ENCODE results near the gene MAPT. TPM values are rescaled to one million over a fixed set of nuclear protein-coding genes. Genes with fewer than 3 reads are reported as not detected.
"Not testable (repeated sequence)": the region's sequence is repeated elsewhere in the genome, so short reads cannot be mapped to it uniquely, and the experiment has no call there.

The MAPT gene
- total RNA-seq, 2 experiments from 2014 or later, result 1.3 to 1.4 TPM

DNA sequence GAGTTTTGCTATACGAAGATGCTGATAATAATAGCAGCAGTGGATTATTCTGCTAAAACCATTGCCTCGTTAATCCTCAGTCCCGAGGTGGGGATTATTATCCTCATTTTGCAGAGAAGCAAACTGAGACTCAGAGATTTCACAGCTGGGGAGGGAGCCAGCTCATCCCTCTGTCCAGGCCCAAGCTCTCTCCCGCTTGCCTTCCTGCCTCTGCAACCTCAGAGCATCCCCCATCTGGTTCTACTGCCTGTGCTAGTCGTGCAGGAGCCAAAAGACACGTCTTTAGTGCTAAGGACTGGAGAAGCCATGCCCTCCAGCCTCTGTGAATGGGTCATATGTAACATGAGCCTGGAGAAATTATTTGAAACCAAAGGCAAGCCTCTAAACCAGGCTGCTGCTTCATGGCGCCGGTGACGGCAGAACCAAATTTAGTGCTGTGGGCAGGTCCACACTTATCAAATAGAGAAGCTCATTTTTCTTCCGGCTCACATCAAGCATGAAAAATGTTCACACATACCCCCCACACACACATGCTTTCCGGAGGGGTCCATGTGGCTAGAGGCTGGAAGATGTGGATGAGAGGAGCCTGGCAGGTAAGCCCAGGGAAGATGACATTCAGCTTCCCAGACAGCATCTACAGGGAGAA is 13.5 kb downstream of the MAPT start:
- no peak for ATAC-seq
- peaks cover 28% of the 10 kb centered on the region for H3K27me3 Mint-ChIP-seq
- H3K4me3 Mint-ChIP-seq, result no peak overlapping the region

DNA sequence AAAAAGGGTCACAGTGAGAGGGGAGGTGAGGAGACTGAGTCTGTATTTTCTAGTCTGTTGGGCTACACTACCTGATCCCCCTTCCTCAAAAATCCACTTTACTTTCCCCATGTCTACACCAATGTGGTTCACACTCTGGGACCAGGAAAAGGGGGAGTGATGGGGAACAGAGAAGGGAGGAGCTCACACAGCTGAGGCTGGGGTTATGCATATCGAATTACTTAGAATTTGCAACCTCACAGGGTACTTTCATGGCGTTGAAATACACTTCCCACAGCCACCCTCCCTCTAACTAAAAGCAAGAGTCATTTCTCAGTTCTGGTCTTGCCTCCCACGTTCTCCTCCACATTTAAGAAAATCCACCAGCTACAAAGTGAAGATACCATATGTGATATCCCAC is 14.1 kb downstream of the MAPT start:
- ChIA-PET POLR2A (interaction anchor here (1.0 to 1.6 kb wide), 2 partner anchors 12 to 15 kb away, joined by 4 to 7 read pairs; no protein-coding TSS in a partner anchor), CTCF (interaction anchor here (0.9 to 3.6 kb wide), 5 partner anchors 11 to 172 kb away, joined by 3 to 18 read pairs (median 3); no protein-coding TSS in a partner anchor)
- peaks cover 28% of the 10 kb centered on the region for H3K27me3 Mint-ChIP-seq
- H3K27ac Mint-ChIP-seq, result no peak overlapping the region
- DNase-seq, result peak; percentile 40
- intact Hi-C loops (cut with micrococcal nuclease), result no loop called here
- H3K9me3 Mint-ChIP-seq, result peaks cover 6% of the 10 kb centered on the region
- peaks cover 3% of the 10 kb centered on the region for H3K36me3 Mint-ChIP-seq (ENCODE audit: low read depth)
- ATAC-seq, result peak; percentile 78
- H3K4me1 Mint-ChIP-seq (ENCODE audit: low read depth), result peaks cover 23% of the 10 kb centered on the region
- TF ChIP-seq, protein P1, sequence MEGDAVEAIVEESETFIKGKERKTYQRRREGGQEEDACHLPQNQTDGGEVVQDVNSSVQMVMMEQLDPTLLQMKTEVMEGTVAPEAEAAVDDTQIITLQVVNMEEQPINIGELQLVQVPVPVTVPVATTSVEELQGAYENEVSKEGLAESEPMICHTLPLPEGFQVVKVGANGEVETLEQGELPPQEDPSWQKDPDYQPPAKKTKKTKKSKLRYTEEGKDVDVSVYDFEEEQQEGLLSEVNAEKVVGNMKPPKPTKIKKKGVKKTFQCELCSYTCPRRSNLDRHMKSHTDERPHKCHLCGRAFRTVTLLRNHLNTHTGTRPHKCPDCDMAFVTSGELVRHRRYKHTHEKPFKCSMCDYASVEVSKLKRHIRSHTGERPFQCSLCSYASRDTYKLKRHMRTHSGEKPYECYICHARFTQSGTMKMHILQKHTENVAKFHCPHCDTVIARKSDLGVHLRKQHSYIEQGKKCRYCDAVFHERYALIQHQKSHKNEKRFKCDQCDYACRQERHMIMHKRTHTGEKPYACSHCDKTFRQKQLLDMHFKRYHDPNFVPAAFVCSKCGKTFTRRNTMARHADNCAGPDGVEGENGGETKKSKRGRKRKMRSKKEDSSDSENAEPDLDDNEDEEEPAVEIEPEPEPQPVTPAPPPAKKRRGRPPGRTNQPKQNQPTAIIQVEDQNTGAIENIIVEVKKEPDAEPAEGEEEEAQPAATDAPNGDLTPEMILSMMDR (IDR thresholded peaks at IDR 0.05), result no peak
- H3K4me3 Mint-ChIP-seq, result no peak overlapping the region

More for the DNA sequence above, 13.5 kb downstream of the MAPT start:
- DNase-seq, result no peak
- intact Hi-C loops (cut with micrococcal nuclease), result no loop called here
- Mint-ChIP-seq H3K27ac (no peak overlapping the region), H3K4me1 (ENCODE audit: low read depth) (peaks cover 23% of the 10 kb centered on the region), H3K36me3 (ENCODE audit: low read depth) (peaks cover 3% of the 10 kb centered on the region), H3K9me3 (peaks cover 6% of the 10 kb centered on the region)
- CTCF ChIA-PET, result interaction anchor here (1.0 to 3.6 kb wide), 3 partner anchors 10 to 41 kb away, joined by 3 to 18 read pairs (median 5); no protein-coding TSS in a partner anchor
- TF ChIP-seq, protein P1 (IDR thresholded peaks at IDR 0.05), result no peak
- POLR2A ChIA-PET, result interaction anchor here (0.9 to 1.6 kb wide), 3 partner anchors 8 to 15 kb away, joined by 3 to 7 read pairs (median 4); no protein-coding TSS in a partner anchor

DNA sequence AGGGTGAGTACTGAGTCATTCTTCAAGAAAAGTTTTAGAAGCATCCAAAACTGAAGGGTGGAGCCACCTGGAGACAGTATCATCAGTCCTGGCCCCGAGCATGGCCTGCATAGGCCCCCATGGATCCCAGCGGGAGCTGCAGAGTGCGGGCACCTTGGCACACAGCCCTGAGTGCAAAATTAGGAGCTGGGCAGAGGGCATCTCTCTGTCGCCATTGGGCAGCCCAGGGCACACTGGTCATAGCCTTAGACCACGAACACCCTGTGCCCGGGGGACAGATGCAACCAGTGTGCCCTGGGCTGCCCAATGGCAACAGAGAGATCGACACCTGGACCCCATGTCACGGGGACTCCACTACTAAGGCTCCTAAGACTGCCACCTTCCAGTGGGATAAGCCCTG is 14.6 kb downstream of the MAPT start:
- ChIA-PET POLR2A (interaction anchor here (0.6 to 1.0 kb wide), 2 partner anchors 11 to 16 kb away, joined by 3 to 4 read pairs; no protein-coding TSS in a partner anchor), CTCF (interaction anchor here (0.9 to 3.6 kb wide), 3 partner anchors 16 to 171 kb away, joined by 3 to 18 read pairs (median 3); no protein-coding TSS in a partner anchor)
- H3K4me3 Mint-ChIP-seq, result no peak overlapping the region
- peaks cover 23% of the 10 kb centered on the region for H3K4me1 Mint-ChIP-seq (ENCODE audit: low read depth)
- H3K27me3 Mint-ChIP-seq, result peaks cover 28% of the 10 kb centered on the region
- no peak overlapping the region for H3K27ac Mint-ChIP-seq
- peaks cover 6% of the 10 kb centered on the region for H3K9me3 Mint-ChIP-seq
- H3K36me3 Mint-ChIP-seq (ENCODE audit: low read depth), result peaks cover 3% of the 10 kb centered on the region
- no peak for ATAC-seq
- TF ChIP-seq, protein P1 (IDR thresholded peaks at IDR 0.05), result no peak
- no peak for DNase-seq
- intact Hi-C loops (cut with micrococcal nuclease), result no loop called here

DNA sequence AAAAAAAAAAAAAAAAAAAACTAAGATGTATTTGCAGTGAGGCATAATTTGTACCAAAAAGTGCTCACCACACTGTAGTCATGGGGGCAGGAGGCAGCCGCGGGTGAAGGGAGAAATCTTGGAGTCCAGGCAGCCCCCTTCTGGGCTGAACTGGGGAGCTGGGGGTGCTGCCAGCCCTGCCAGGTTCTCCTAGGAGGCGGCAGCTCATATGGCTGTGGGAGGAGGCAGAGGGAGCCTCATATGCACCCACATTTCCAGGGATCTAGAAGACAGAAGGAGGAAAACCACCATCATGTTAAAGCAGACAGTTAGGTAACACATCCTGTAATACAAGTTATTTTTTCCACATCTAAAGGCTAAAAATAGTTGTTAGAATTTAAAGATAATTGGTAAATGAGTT is 16.3 kb downstream of the MAPT start:
- intact Hi-C loops (cut with micrococcal nuclease), result no loop called here
- H3K9me3 Mint-ChIP-seq, result peaks cover 6% of the 10 kb centered on the region
- POLR2A ChIA-PET, result no interaction called here
- peaks cover 23% of the 10 kb centered on the region for H3K4me1 Mint-ChIP-seq (ENCODE audit: low read depth)
- peaks cover 24% of the 10 kb centered on the region for H3K27me3 Mint-ChIP-seq
- CTCF ChIA-PET, result no interaction called here
- TF ChIP-seq, protein P1 (IDR thresholded peaks at IDR 0.05), result no peak
- H3K27ac Mint-ChIP-seq, result no peak overlapping the region
- no peak for DNase-seq
- no peak for ATAC-seq
- peaks cover 3% of the 10 kb centered on the region for H3K36me3 Mint-ChIP-seq (ENCODE audit: low read depth)
- H3K4me3 Mint-ChIP-seq, result no peak overlapping the region

DNA sequence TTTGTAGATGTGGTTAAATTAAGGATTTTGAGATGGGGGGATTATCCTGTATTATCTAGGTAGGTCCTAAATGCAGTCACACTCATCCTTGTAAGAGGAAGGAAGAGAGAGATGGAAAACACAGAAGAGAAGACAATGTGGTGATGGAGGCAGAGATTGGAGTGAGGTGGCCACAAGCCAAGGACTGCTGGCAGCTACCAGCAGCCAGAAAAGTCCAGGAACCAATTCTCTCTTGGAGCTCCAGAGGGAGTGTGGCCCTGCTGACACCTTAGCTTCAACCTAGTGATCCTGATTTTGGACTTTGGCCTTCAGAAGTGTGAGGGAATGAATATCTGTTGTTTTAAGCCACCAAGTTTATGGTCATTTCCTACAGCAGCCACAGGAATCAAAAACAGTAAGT is 18.0 kb downstream of the MAPT start:
- DNase-seq (no peak), ATAC-seq (no peak)
- H3K4me3 Mint-ChIP-seq, result no peak overlapping the region
- peaks cover 16% of the 10 kb centered on the region for H3K4me1 Mint-ChIP-seq (ENCODE audit: low read depth)
- ChIA-PET CTCF (interaction anchor here (1.1 to 1.9 kb wide), 2 partner anchors 19 to 37 kb away, joined by 4 to 11 read pairs; no protein-coding TSS in a partner anchor), POLR2A (no interaction called here)
- peaks cover 6% of the 10 kb centered on the region for H3K9me3 Mint-ChIP-seq
- peaks cover 3% of the 10 kb centered on the region for H3K36me3 Mint-ChIP-seq (ENCODE audit: low read depth)
- intact Hi-C loops (cut with micrococcal nuclease), result no loop called here
- TF ChIP-seq, protein P1 (IDR thresholded peaks at IDR 0.05), result no peak
- peaks cover 21% of the 10 kb centered on the region for H3K27me3 Mint-ChIP-seq
- H3K27ac Mint-ChIP-seq, result no peak overlapping the region

DNA sequence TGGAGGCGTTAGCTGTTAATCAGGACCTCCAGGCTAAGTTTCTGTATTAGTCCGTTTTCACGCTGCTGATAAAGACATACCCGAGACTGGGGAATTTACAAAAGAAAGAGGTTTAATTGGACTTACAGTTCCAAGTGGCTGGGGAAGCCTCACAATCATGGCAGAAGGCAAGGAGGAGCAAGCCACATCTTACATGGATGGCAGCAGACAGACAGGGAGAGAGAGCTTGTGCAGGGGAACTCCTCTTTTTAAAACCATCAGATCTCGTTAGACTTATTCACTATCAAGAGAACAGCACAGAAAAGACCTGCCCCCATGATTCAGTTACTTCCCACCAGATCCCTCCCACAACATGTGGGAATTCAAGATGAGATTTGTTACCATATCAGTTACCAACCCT is 18.7 kb downstream of the MAPT start:
- H3K4me3 Mint-ChIP-seq; H3K9me3 Mint-ChIP-seq; H3K27ac Mint-ChIP-seq; DNase-seq; H3K4me1 Mint-ChIP-seq (ENCODE audit: low read depth); ATAC-seq; H3K36me3 Mint-ChIP-seq (ENCODE audit: low read depth); POLR2A ChIA-PET; intact Hi-C loops (cut with micrococcal nuclease): not testable (repeated sequence)
- CTCF ChIA-PET, result interaction anchor here (1.1 to 1.9 kb wide), 2 partner anchors 19 to 36 kb away, joined by 4 to 11 read pairs; no protein-coding TSS in a partner anchor
- H3K27me3 Mint-ChIP-seq, result peaks cover 17% of the 10 kb centered on the region

Data from activated CD8-positive, alpha-beta T cell treated with anti-CD3 and anti-CD28 coated beads for 36 hours (primary cell).